ENCODE results near the gene MMP24OS. TPM values are rescaled to one million over a fixed set of nuclear protein-coding genes. Genes with fewer than 3 reads are reported as not detected.

MMP24OS gene
- total RNA-seq, 1 experiment from 2014 or later, result 42.3 TPM

- intact Hi-C loops (cut with micrococcal nuclease; ENCODE audit: unreplicated experiment), result no loop called here
These were observed 20.3 kb upstream of the MMP24OS start for GRCh38 chr20:35298264-35298663.

GRCh38 chr20:35297740-35298139, 19.8 kb upstream of the MMP24OS start:
- Histone ChIP-seq H3K4me3 (ENCODE audit: low read depth, low read length) (no peak overlapping the region), H3K36me3 (ENCODE audit: control insufficient read depth, insufficient read depth, low read length) (no peaks in the 10 kb centered on the region), H3K27me3 (replicated peaks; ENCODE audit: control insufficient read depth, insufficient read depth, low read length) (no peaks in the 10 kb centered on the region), H3K9me3 (no peaks in the 10 kb centered on the region), H3K4me1 (peaks cover 12% of the 10 kb centered on the region)
- intact Hi-C loops (cut with micrococcal nuclease; ENCODE audit: unreplicated experiment), result no loop called here
- Mint-ChIP-seq H3K36me3 (ENCODE audit: insufficient read depth, unreplicated experiment) (peaks cover 5% of the 10 kb centered on the region), H3K4me1 (ENCODE audit: low read depth, unreplicated experiment) (peaks cover 17% of the 10 kb centered on the region), H3K9me3 (ENCODE audit: unreplicated experiment) (no peaks in the 10 kb centered on the region), H3K27ac (ENCODE audit: unreplicated experiment) (no peak overlapping the region), H3K4me3 (ENCODE audit: unreplicated experiment) (no peak overlapping the region), H3K27me3 (ENCODE audit: insufficient read depth, unreplicated experiment) (no peaks in the 10 kb centered on the region)
- no TSS peak for BruUV-seq (replicated peaks)
- POLR2A ChIA-PET, result interaction anchor here (1.3 kb wide), 1 partner anchor 13 kb away, joined by 4 read pairs; the partner anchor contains the start of gene EIF6
- CTCF ChIA-PET, result interaction anchor here (0.5 to 2.2 kb wide), 12 partner anchors 8 to 153 kb away, joined by 3 to 9 read pairs (median 6); partner anchors contain the start of gene EIF6
- no peak for DNase-seq
- TF ChIP-seq, protein P1, sequence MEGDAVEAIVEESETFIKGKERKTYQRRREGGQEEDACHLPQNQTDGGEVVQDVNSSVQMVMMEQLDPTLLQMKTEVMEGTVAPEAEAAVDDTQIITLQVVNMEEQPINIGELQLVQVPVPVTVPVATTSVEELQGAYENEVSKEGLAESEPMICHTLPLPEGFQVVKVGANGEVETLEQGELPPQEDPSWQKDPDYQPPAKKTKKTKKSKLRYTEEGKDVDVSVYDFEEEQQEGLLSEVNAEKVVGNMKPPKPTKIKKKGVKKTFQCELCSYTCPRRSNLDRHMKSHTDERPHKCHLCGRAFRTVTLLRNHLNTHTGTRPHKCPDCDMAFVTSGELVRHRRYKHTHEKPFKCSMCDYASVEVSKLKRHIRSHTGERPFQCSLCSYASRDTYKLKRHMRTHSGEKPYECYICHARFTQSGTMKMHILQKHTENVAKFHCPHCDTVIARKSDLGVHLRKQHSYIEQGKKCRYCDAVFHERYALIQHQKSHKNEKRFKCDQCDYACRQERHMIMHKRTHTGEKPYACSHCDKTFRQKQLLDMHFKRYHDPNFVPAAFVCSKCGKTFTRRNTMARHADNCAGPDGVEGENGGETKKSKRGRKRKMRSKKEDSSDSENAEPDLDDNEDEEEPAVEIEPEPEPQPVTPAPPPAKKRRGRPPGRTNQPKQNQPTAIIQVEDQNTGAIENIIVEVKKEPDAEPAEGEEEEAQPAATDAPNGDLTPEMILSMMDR (IDR thresholded peaks at IDR 0.05; ENCODE audit: insufficient read depth in 1 of 2, low read depth in 1 of 2, low read length in 1 of 2, severe bottlenecking in 1 of 2, unreplicated experiment in 1 of 2), result no peak

More at GRCh38 chr20:35298264-35298663, 20.3 kb upstream of the MMP24OS start:
- Histone ChIP-seq H3K4me1 (peaks cover 12% of the 10 kb centered on the region), H3K4me3 (ENCODE audit: low read depth, low read length) (no peak overlapping the region), H3K9me3 (no peaks in the 10 kb centered on the region), H3K27me3 (replicated peaks; ENCODE audit: control insufficient read depth, insufficient read depth, low read length) (no peaks in the 10 kb centered on the region), H3K36me3 (ENCODE audit: control insufficient read depth, insufficient read depth, low read length) (no peaks in the 10 kb centered on the region)
- TF ChIP-seq, protein P1 (IDR thresholded peaks at IDR 0.05; ENCODE audit: insufficient read depth in 1 of 2, low read depth in 1 of 2, low read length in 1 of 2, severe bottlenecking in 1 of 2, unreplicated experiment in 1 of 2), result no peak
- no peaks in the 10 kb centered on the region for H3K9me3 Mint-ChIP-seq (ENCODE audit: unreplicated experiment)
- ChIA-PET CTCF (interaction anchor here (0.6 to 2.2 kb wide), 4 partner anchors 9 to 149 kb away, joined by 3 to 8 read pairs (median 5); no protein-coding TSS in a partner anchor), POLR2A (interaction anchor here (1.3 kb wide), 1 partner anchor 14 kb away, joined by 4 read pairs; the partner anchor contains the start of gene EIF6)
- H3K27me3 Mint-ChIP-seq (ENCODE audit: insufficient read depth, unreplicated experiment), result no peaks in the 10 kb centered on the region
- no peak for DNase-seq
- no TSS peak for BruUV-seq (replicated peaks)
- H3K36me3 Mint-ChIP-seq (ENCODE audit: insufficient read depth, unreplicated experiment), result peaks cover 5% of the 10 kb centered on the region
- H3K4me3 Mint-ChIP-seq (ENCODE audit: unreplicated experiment), result no peak overlapping the region
- no peak overlapping the region for H3K27ac Mint-ChIP-seq (ENCODE audit: unreplicated experiment)
- peaks cover 17% of the 10 kb centered on the region for H3K4me1 Mint-ChIP-seq (ENCODE audit: low read depth, unreplicated experiment)

- Histone ChIP-seq H3K4me3 (ENCODE audit: low read depth, low read length) (no peak overlapping the region), H3K36me3 (ENCODE audit: control insufficient read depth, insufficient read depth, low read length) (no peaks in the 10 kb centered on the region), H3K4me1 (peaks cover 12% of the 10 kb centered on the region), H3K27me3 (replicated peaks; ENCODE audit: control insufficient read depth, insufficient read depth, low read length) (no peaks in the 10 kb centered on the region), H3K9me3 (no peaks in the 10 kb centered on the region)
- no peak overlapping the region for H3K27ac Mint-ChIP-seq (ENCODE audit: unreplicated experiment)
- CTCF ChIA-PET, result interaction anchor here (0.6 to 2.2 kb wide), 9 partner anchors 8 to 152 kb away, joined by 3 to 9 read pairs (median 6); partner anchors contain the start of gene EIF6
- H3K4me3 Mint-ChIP-seq (ENCODE audit: unreplicated experiment), result no peak overlapping the region
- no peaks in the 10 kb centered on the region for H3K27me3 Mint-ChIP-seq (ENCODE audit: insufficient read depth, unreplicated experiment)
- intact Hi-C loops (cut with micrococcal nuclease; ENCODE audit: unreplicated experiment), result no loop called here
- peaks cover 17% of the 10 kb centered on the region for H3K4me1 Mint-ChIP-seq (ENCODE audit: low read depth, unreplicated experiment)
- POLR2A ChIA-PET, result no interaction called here
- H3K9me3 Mint-ChIP-seq (ENCODE audit: unreplicated experiment), result no peaks in the 10 kb centered on the region
- peaks cover 5% of the 10 kb centered on the region for H3K36me3 Mint-ChIP-seq (ENCODE audit: insufficient read depth, unreplicated experiment)
- TF ChIP-seq, protein P1 (IDR thresholded peaks at IDR 0.05; ENCODE audit: insufficient read depth in 1 of 2, low read depth in 1 of 2, low read length in 1 of 2, severe bottlenecking in 1 of 2, unreplicated experiment in 1 of 2), result peak; percentile 26 to 32
- BruUV-seq (replicated peaks), result no TSS peak
- peak; percentile 54 to 64 for DNase-seq
These were observed 19.2 kb upstream of the MMP24OS start for GRCh38 chr20:35297155-35297554.
